IMR-90 (cell line): Measurements from ENCODE around the gene PHF21B. TPM values are rescaled to one million over a fixed set of nuclear protein-coding genes. Genes with fewer than 3 reads are reported as not detected.

Experiments
- ATAC-seq: fragments of 200-7000 bp; cut with Tn5 transposase; 2 replicates; pipeline ENCODE4 v1.9.1; 2020; ENCODE audit warnings: low read depth, mild to moderate bottlenecking, moderate library complexity
- BruUV-seq: library from RNA; stranded (reverse); fragments of 400-500 nt; replicated peaks from 2 replicates; lab custom pipeline; 2021; lab: Mats Ljungman, UMichigan
- CTCF ChIA-PET: fragments of 300-600 bp; formaldehyde crosslinking; extraction: SDS; loops from one replicate; lab custom pipeline; 2021; ENCODE audit warnings: antibody characterized with exemption; lab: Yijun Ruan, JAX
- POLR2A ChIA-PET: fragments of 300-600 bp; sonication (Branson Sonifier 250); formaldehyde crosslinking; loops from one replicate; lab custom pipeline; 2022; ENCODE audit warnings: antibody characterized with exemption; ENCODE audit not compliant: unreplicated experiment; lab: Charles Lee
- DNase-seq: peaks from one replicate; pipeline ENCODE4 v3.0.0; 2013
- H2AFZ ChIP-seq: replicated peaks from 2 replicates; pipeline ENCODE3; 2013; ENCODE audit warnings: low read length, mild to moderate bottlenecking; ENCODE audit not compliant: poor library complexity
- H2AK5ac ChIP-seq: 2 replicates; pipeline ENCODE4 v1.6.1; 2013; ENCODE audit warnings: low read depth, low read length, inconsistent platforms
- H2AK9ac ChIP-seq: replicated peaks from 2 replicates; pipeline ENCODE3; 2013; ENCODE audit warnings: mild to moderate bottlenecking, low read depth, low read length, moderate library complexity; ENCODE audit not compliant: poor library complexity
- H2BK120ac ChIP-seq: 2 replicates; pipeline ENCODE4 v1.6.1; 2013; ENCODE audit warnings: low read depth, low read length, inconsistent platforms
- H2BK15ac ChIP-seq: 3 replicates; pipeline ENCODE4 v1.6.1; 2013; ENCODE audit warnings: low read depth, low read length, inconsistent platforms
- H2BK20ac ChIP-seq: 2 replicates; pipeline ENCODE4 v1.6.1; 2013; ENCODE audit warnings: low read depth, mild to moderate bottlenecking, inconsistent platforms, low read length, moderate library complexity
- H2BK5ac ChIP-seq: 2 replicates; pipeline ENCODE4 v1.6.1; 2013; ENCODE audit warnings: mild to moderate bottlenecking, low read depth, low read length, inconsistent platforms; ENCODE audit not compliant: poor library complexity, severe bottlenecking
- H3K14ac ChIP-seq: replicated peaks from 2 replicates; pipeline ENCODE4 v1.6.1; 2013; ENCODE audit warnings: low read depth, low read length, inconsistent platforms
- H3K18ac ChIP-seq: 2 replicates; pipeline ENCODE4 v1.6.1; 2013; ENCODE audit warnings: low read depth, low read length, control low read depth
- H3K23ac ChIP-seq: 2 replicates; pipeline ENCODE4 v1.6.1; 2013; ENCODE audit warnings: low read depth, low read length, inconsistent platforms
- H3K27ac ChIP-seq: 2 replicates; pipeline ENCODE4 v1.5.1; 2013; ENCODE audit warnings: mild to moderate bottlenecking, control low read depth, low read length; ENCODE audit not compliant: insufficient read depth
- H3K27me3 ChIP-seq: 2 replicates; pipeline ENCODE4 v1.6.1; 2013; ENCODE audit warnings: low read length; ENCODE audit not compliant: control insufficient read depth, insufficient read depth
- H3K36me3 ChIP-seq: 2 replicates; pipeline ENCODE4 v1.6.1; 2013; ENCODE audit warnings: low read length, mixed read lengths; ENCODE audit not compliant: control insufficient read depth, insufficient read depth
- H3K4ac ChIP-seq: 2 replicates; pipeline ENCODE4 v1.6.1; 2013; ENCODE audit warnings: low read depth, low read length, inconsistent platforms
- H3K4me1 ChIP-seq: 2 replicates; pipeline ENCODE4 v1.6.1; 2013; ENCODE audit warnings: low read length, mixed read lengths; ENCODE audit not compliant: control insufficient read depth, insufficient read depth
- H3K4me2 ChIP-seq: 2 replicates; pipeline ENCODE4 v1.6.1; 2013; ENCODE audit warnings: low read depth, mild to moderate bottlenecking, control low read depth, low read length, moderate library complexity
- H3K4me3 ChIP-seq: 2 replicates; pipeline ENCODE4 v1.5.1; 2013; ENCODE audit warnings: low read depth, mild to moderate bottlenecking, control low read depth, low read length, moderate library complexity; ENCODE audit not compliant: insufficient read depth
- H3K56ac ChIP-seq: 2 replicates; pipeline ENCODE4 v1.6.1; 2013; ENCODE audit warnings: low read length, inconsistent platforms; ENCODE audit not compliant: insufficient read depth; ENCODE audit errors: extremely low read depth
- H3K79me1 ChIP-seq, 2 experiments: 2 replicates each; pipeline ENCODE4 v1.6.1; 2013; ENCODE audit warnings: low read length in 2 of 2, inconsistent platforms in 1 of 2, low read depth in 1 of 2
- H3K9ac ChIP-seq: 2 replicates; pipeline ENCODE4 v1.6.1; 2013; ENCODE audit warnings: low read depth, low read length, control low read depth
- H3K9me1 ChIP-seq: 2 replicates; pipeline ENCODE4 v1.6.1; 2013; ENCODE audit warnings: low read length, inconsistent platforms; ENCODE audit not compliant: insufficient read depth
- H3K9me3 ChIP-seq: 2 replicates; pipeline ENCODE4 v1.6.1; 2013; ENCODE audit warnings: low read length; ENCODE audit not compliant: control insufficient read depth, insufficient read depth
- H4K20me1 ChIP-seq: 2 replicates; pipeline ENCODE4 v1.6.1; 2013; ENCODE audit warnings: low read length, inconsistent platforms; ENCODE audit not compliant: insufficient read depth
- H4K5ac ChIP-seq: 2 replicates; pipeline ENCODE4 v1.6.1; 2013; ENCODE audit warnings: mild to moderate bottlenecking, low read depth, low read length, control low read depth
- H4K8ac ChIP-seq, 2 experiments: 2 replicates each; pipeline ENCODE4 v1.6.1; 2013; ENCODE audit warnings: low read depth in 2 of 2, low read length in 2 of 2, control low read depth in 1 of 2, inconsistent platforms in 1 of 2
- H4K91ac ChIP-seq: 2 replicates; pipeline ENCODE4 v1.6.1; 2013; ENCODE audit warnings: low read depth, low read length, inconsistent platforms; ENCODE audit not compliant: insufficient read depth
- CHD1 ChIP-seq: IDR thresholded peaks from 2 replicates; pipeline ENCODE4 v1.6.1; 2012; ENCODE audit warnings: low read depth, low read length, improper control_type of control experiment
- MAFK ChIP-seq: IDR thresholded peaks from 2 replicates; pipeline ENCODE4 v1.6.1; 2012; ENCODE audit warnings: low read depth, low read length, improper control_type of control experiment
- MAZ ChIP-seq: IDR thresholded peaks from 2 replicates; pipeline ENCODE4 v1.6.1; 2012; ENCODE audit warnings: low read depth, mild to moderate bottlenecking, low read length, improper control_type of control experiment, moderate library complexity, borderline replicate concordance
- NFE2L2 ChIP-seq: fragments of 150-350 bp; IDR thresholded peaks from 2 replicates; pipeline ENCODE4 v1.6.1; 2016; ENCODE audit warnings: low read depth, mild to moderate bottlenecking, low read length
- POLR2A ChIP-seq: IDR thresholded peaks from 2 replicates; pipeline ENCODE4 v1.6.1; 2012; ENCODE audit warnings: mild to moderate bottlenecking, low read depth, low read length
- WGBS, 2 experiments: methylation state at CpG; one replicate each; pipeline versions ENCODE4 v1.1.5 to v1.1.7; 2013; ENCODE audit warnings: missing lambda C conversion rate in 2 of 2; ENCODE audit not compliant: insufficient read length in 1 of 2; ENCODE audit errors: extremely low coverage in 2 of 2; 5-methylcytosine and 5-hydroxymethylcytosine counted together
- dilution Hi-C: fragments of 300-500 bp; cut with HindIII; formaldehyde crosslinking; loops from one replicate; pipeline ENCODE4 v1.14.3; 2018; ENCODE audit warnings: low sequenced_read_pairs; ENCODE audit not compliant: unreplicated experiment
- in situ Hi-C: fragments of 300-500 bp; cut with MboI; formaldehyde crosslinking; loops from 3 replicates; pipeline ENCODE4 v1.14.3; 2019; ENCODE audit warnings: low sequenced_read_pairs, inconsistent platforms, mixed read lengths
- intact Hi-C: fragments of 100-400 bp; cut with micrococcal nuclease; formaldehyde crosslinking; loops from 2 replicates; pipeline ENCODE4 v1.10.0; 2022
- polyA plus RNA-seq, 3 experiments: library from polyadenylated mRNA; depleted of rRNA; stranded (reverse); fragments of >200 nt; gene quantifications; 2 replicates each; pipeline ENCODE4 v1.2.3, GENCODE V29; 2012; ENCODE audit warnings: low replicate concordance in 1 of 3
- total RNA-seq: library from RNA; depleted of rRNA; stranded (reverse); fragments of >200 nt; gene quantifications from 2 replicates; pipeline ENCODE4 v1.2.3, GENCODE V29; 2012
- TF ChIP-seq, protein P1 (sequence below): conservative IDR thresholded peaks from 2 replicates; pipeline ENCODE4 v1.5.1; 2012; ENCODE audit warnings: mild to moderate bottlenecking, low read depth, low read length, improper control_type of control experiment

PHF21B gene
- total and polyA plus RNA-seq, 2 of the 4 experiments (the other 2 are of a cell fraction), result 0.02 TPM; not detected in 1

DNA sequence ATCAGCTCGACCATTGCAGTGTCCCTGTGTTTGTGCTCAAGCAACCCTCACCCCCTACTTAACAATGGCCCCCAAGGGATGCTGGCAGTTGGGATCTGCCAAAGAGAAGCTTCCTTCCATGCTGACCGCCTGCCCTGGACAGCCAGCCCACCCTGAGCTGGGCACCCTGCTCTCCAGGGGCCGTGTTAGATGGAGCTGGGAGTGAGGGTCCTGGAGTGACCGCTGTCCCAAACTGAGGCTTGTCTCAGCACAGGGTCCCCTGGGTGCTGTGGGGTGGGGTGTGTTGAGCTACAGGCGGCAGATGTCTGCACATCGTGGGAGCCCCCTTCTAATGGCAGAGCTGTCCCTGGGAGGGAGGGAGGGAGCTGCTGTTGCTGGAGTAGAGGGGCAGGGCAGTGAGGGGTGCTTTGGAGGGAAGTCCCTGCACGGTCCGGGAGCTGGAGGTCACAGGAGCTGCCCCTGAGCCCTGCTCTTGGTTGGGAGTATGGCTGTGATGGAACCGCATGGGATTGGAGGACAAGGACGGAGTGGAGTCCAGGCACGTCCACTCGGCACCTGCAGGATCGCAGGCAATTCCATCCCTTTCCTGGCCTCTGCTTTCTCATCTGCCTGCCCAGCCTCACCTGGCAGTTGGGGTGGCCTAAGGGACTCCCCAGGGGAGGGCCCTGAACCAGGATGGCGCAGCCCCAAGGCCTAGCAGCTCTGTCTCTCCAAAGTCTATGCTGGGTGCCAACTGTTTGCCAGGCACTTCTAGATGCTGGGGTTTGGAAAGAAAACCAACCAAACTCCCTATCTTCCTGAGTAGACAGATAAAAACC, 131.1 kb downstream of the PHF21B start (continued):
- TF ChIP-seq NFE2L2, result no peak

DNA sequence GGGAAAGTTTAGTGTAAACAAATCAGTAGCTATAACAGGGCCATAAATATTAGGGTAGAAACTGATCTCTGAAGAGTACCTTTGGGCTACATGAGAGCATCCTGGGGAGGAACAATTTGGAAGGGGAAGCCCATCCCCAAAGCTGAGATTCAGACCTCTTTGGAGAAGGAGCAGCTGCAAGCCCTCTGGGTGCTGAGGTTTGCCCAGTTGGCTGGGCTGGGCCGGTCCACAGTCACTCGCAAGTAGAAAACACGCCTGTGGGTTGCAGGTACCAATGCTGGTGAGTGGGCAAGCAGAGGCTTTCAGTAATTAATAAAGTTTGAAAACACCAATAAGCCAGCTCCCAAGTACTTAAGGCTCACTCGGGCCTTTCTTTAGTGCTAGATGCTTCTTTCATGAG, 132.9 kb downstream of the PHF21B start:
- H2BK120ac ChIP-seq, result no peak overlapping the region
- intact Hi-C loops, result no loop called here
- H3K36me3 ChIP-seq, result no peaks in the 10 kb centered on the region

More for the DNA sequence above, 132.9 kb downstream of the PHF21B start:
- H4K91ac ChIP-seq, result no peak overlapping the region
- H3K18ac ChIP-seq, result no peak overlapping the region
- no peak overlapping the region for H3K4ac ChIP-seq
- no peak for DNase-seq
- no peaks in the 10 kb centered on the region for H3K4me1 ChIP-seq
- WGBS, 2 experiments, result no CpG with 5 or more reads among the region's 4 CpGs
- H2BK20ac ChIP-seq, result no peak overlapping the region
- no peak overlapping the region for H2BK5ac ChIP-seq
- ATAC-seq, result no peak
- no peak overlapping the region for H3K27ac ChIP-seq
- H2AK9ac ChIP-seq, result no peak overlapping the region
- H3K79me1 ChIP-seq, result no peaks in the 10 kb centered on the region
- H3K9ac ChIP-seq, result no peak overlapping the region
- H3K27me3 ChIP-seq, result no peaks in the 10 kb centered on the region; the same call in 1 of the 2 replicates
- H3K14ac ChIP-seq, result no peak overlapping the region
- no TSS peak for BruUV-seq
- ChIA-PET POLR2A (no interaction called here), CTCF (no interaction called here)
- peaks cover 4% of the 10 kb centered on the region; the same call in 1 of the 2 replicates for H3K9me3 ChIP-seq
- no peak overlapping the region for H2BK15ac ChIP-seq
- no peaks in the 10 kb centered on the region for H3K9me1 ChIP-seq
- H4K5ac ChIP-seq, result no peak overlapping the region
- H4K20me1 ChIP-seq, result no peaks in the 10 kb centered on the region
- no peak overlapping the region for H3K4me2 ChIP-seq
- in situ Hi-C loops (no loop called here), dilution Hi-C loops (no loop called here)
- no peak overlapping the region for H2AK5ac ChIP-seq
- TF ChIP-seq, protein P1, sequence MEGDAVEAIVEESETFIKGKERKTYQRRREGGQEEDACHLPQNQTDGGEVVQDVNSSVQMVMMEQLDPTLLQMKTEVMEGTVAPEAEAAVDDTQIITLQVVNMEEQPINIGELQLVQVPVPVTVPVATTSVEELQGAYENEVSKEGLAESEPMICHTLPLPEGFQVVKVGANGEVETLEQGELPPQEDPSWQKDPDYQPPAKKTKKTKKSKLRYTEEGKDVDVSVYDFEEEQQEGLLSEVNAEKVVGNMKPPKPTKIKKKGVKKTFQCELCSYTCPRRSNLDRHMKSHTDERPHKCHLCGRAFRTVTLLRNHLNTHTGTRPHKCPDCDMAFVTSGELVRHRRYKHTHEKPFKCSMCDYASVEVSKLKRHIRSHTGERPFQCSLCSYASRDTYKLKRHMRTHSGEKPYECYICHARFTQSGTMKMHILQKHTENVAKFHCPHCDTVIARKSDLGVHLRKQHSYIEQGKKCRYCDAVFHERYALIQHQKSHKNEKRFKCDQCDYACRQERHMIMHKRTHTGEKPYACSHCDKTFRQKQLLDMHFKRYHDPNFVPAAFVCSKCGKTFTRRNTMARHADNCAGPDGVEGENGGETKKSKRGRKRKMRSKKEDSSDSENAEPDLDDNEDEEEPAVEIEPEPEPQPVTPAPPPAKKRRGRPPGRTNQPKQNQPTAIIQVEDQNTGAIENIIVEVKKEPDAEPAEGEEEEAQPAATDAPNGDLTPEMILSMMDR, result no peak
- TF ChIP-seq MAZ (no peak), MAFK (no peak), CHD1 (no peak), POLR2A (no peak)
- H3K56ac ChIP-seq, result no peak overlapping the region
- no peak overlapping the region for H4K8ac ChIP-seq
- no peak overlapping the region for H3K23ac ChIP-seq
- no peak overlapping the region for H3K4me3 ChIP-seq
- no peak overlapping the region for H2AFZ ChIP-seq
